Left lung (tissue), 10 donors: ENCODE measurements around the gene CIRBP. TPM values are rescaled to one million over a fixed set of nuclear protein-coding genes. Genes with fewer than 3 reads are reported as not detected.

Source experiments
- ATAC-seq: fragments of 200-7000 bp; cut with Tn5 transposase; one replicate; pipeline ENCODE4 v1.9.1; 2020; ENCODE audit warnings: moderate library complexity
- DNase-seq, 4 donors: peaks; one replicate each; pipeline ENCODE4 v3.0.0-alpha.2; 2013 to 2020
- H3K27ac ChIP-seq, 2 donors: fragments of 200-600 bp; sonication (generic) in 1 of 2; one replicate each; pipeline versions ENCODE4 v1.5.0 to v1.8.0; 2020 to 2021
- H3K27me3 ChIP-seq, 2 donors: fragments of 200-600 bp; sonication (generic) in 1 of 2; one replicate each; pipeline versions ENCODE4 v1.5.0 to v1.8.0; 2020 to 2021
- H3K36me3 ChIP-seq, 2 donors: fragments of 200-600 bp; sonication (generic) in 1 of 2; one replicate each; pipeline versions ENCODE4 v1.5.0 to v1.8.0; 2020 to 2021
- H3K4me1 ChIP-seq, 2 donors: fragments of 200-600 bp; one replicate each; pipeline ENCODE4 v1.8.0; 2021
- H3K4me3 ChIP-seq, 2 donors: fragments of 200-600 bp; sonication (generic) in 1 of 2; one replicate each; pipeline versions ENCODE4 v1.5.0 to v1.8.0; 2020 to 2021; ENCODE audit warnings: mild to moderate bottlenecking in 1 of 2
- H3K9me3 ChIP-seq, 2 donors: fragments of 200-600 bp; sonication (generic) in 1 of 2; one replicate each; pipeline versions ENCODE4 v1.5.0 to v1.8.0; 2020 to 2021
- intact Hi-C, 2 donors: fragments of 100-400 bp; cut with DNase I; formaldehyde crosslinking; loops; one replicate each; pipeline versions ENCODE4 v1.11.2 to v1.14.2; 2022
- polyA plus RNA-seq, 6 donors: library from polyadenylated mRNA; unstranded; fragments of 120-200 nt; gene quantifications; one replicate each; pipeline ENCODE4 v1.2.1, GENCODE V29; 2013; ENCODE audit not compliant: insufficient read length in 6 of 6
- total RNA-seq, 2 donors: library from RNA; stranded (reverse); fragmentation: NEBNext Ultra II Directional; extraction: Animal tissue kit (Norgen Biotek cat#: 25700); gene quantifications; one replicate each; pipeline ENCODE4 v1.2.1, GENCODE V29; 2021
- TF ChIP-seq, protein P1 (sequence below), 2 donors: fragments of 200-600 bp; sonication (generic) in 1 of 2; IDR thresholded peaks; one replicate each; pipeline versions ENCODE4 v1.5.0 to v1.8.0; 2021; ENCODE audit warnings: antibody characterized with exemption in 2 of 2
- donor health status: DM: no; HTN: yes; CAD: no.
- donor health status: DM: no; HTN: no; CAD: no.

CIRBP gene
- total and polyA plus RNA-seq, 8 donors = 220 to 1,079 (median 949) TPM

DNA sequence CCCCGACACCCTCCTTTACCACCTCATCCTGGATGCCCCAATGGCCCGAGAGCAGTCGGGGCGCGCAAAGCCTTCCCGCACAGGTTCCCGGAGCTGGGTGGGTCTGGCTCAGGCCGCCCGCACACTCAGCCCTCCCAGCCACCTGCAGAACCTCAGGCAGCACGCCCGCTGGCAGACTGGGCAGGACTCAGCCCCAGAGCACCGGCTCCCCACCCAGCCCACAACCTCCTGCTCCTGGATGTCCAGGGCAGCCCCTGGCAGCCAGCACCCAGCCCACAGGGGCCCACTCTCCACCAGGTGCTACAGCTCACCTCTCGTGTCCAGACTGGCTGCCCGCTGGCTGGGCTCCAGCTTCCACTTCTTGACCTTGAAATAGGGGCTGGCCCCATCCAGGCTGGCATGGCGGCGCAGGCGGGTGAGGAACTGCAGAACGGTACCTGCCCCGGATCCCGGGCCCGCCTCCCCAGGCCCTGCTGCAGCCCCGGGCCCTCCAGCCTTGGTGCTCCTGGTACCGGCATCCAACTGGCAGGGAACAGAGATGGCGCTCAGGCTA, 35.9 kb upstream of the CIRBP start:
- intact Hi-C loops = no loop called here
- no peak overlapping the region for H3K4me3 ChIP-seq
- H3K27me3 ChIP-seq = peaks cover 0 to 34% of the 10 kb centered on the region in 2 donors
- no peaks in the 10 kb centered on the region for H3K9me3 ChIP-seq
- ATAC-seq (peak; percentile 1), DNase-seq (peak in 1 of 4 donors; percentile 41)
- TF ChIP-seq, protein P1, sequence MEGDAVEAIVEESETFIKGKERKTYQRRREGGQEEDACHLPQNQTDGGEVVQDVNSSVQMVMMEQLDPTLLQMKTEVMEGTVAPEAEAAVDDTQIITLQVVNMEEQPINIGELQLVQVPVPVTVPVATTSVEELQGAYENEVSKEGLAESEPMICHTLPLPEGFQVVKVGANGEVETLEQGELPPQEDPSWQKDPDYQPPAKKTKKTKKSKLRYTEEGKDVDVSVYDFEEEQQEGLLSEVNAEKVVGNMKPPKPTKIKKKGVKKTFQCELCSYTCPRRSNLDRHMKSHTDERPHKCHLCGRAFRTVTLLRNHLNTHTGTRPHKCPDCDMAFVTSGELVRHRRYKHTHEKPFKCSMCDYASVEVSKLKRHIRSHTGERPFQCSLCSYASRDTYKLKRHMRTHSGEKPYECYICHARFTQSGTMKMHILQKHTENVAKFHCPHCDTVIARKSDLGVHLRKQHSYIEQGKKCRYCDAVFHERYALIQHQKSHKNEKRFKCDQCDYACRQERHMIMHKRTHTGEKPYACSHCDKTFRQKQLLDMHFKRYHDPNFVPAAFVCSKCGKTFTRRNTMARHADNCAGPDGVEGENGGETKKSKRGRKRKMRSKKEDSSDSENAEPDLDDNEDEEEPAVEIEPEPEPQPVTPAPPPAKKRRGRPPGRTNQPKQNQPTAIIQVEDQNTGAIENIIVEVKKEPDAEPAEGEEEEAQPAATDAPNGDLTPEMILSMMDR (IDR thresholded peaks at IDR 0.05) = no peak
- peaks cover 10 to 32% of the 10 kb centered on the region in 2 donors for H3K4me1 ChIP-seq
- H3K36me3 ChIP-seq = peaks cover 0 to 2% of the 10 kb centered on the region in 2 donors
- no peak overlapping the region for H3K27ac ChIP-seq

DNA sequence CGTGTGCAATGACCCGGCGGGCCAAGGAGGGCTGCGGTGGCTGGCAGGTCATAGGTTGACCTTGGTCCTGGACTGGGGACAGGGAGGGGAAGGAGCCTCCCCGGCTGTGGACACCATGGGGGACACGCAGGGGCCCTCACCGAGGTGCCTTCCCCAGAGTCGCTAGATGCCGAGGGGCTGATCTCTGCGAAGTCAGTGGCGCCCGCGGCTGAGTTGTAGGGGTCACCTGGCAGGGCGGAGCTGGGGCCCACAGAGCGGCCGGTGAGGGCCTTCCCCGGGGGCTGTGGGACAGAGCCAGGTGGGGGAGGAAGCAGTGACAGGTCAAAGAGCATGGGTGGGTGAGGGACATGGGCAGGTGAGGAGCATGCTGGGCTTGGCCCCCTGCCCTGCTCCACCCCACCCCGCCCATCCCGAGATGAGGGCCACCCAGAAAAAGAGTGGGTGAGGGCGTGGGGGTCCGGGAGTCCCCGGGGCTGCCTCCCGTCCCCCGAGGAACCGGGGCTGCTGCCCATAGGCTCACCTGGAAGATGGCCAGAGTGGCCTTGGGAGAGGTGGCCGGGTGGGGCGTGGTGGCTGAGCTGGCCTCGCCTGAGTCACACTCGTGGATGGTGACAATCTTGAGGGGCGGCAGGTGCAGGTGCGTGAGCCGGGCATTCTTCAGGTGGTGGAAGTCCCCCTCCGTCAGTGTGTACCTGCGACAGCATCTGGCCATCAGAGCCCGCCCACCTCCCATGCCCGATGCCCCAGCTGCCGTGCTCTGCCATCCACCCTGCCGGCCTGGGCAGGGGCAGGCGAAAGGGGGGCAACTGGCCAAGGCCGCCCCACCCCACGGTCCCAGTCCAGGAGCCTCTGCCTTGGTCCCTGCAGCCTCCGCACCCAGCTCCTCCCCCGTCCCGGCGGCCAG, 34.8 kb upstream of the CIRBP start:
- Histone ChIP-seq H3K4me1 (peaks cover 10 to 40% of the 10 kb centered on the region in 2 donors), H3K27me3 (peaks cover 0 to 46% of the 10 kb centered on the region in 2 donors), H3K9me3 (no peaks in the 10 kb centered on the region), H3K4me3 (no peak overlapping the region), H3K36me3 (no peaks in the 10 kb centered on the region), H3K27ac (no peak overlapping the region)
- ATAC-seq = no peak
- TF ChIP-seq, protein P1 (IDR thresholded peaks at IDR 0.05) = no peak
- intact Hi-C loops = no loop called here
- DNase-seq = no peak

DNA sequence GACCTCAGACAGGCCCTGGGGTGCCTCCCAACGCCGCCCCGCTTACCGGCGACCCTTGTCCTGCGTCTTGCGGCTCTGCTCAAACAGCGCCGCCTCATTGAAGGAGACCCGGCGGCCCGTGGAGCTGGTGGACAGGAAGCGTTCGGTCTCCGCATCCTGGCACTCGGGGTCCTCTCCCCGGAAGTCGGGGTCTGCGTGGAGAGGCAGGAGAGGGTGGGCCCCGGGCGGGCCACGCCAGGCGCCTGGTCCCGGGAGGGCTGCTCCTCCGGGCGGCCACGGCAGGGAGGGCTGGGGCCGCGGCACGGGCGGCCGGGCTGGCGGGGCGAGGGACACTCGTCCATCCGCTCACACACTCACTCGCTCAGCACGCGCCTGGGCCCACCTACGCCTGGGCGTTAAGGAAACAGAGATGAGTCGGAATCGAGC, 34.2 kb upstream of the CIRBP start:
- TF ChIP-seq, protein P1 (IDR thresholded peaks at IDR 0.05) = no peak
- intact Hi-C loops = no loop called here
- H3K4me3 ChIP-seq = no peak overlapping the region

DNA sequence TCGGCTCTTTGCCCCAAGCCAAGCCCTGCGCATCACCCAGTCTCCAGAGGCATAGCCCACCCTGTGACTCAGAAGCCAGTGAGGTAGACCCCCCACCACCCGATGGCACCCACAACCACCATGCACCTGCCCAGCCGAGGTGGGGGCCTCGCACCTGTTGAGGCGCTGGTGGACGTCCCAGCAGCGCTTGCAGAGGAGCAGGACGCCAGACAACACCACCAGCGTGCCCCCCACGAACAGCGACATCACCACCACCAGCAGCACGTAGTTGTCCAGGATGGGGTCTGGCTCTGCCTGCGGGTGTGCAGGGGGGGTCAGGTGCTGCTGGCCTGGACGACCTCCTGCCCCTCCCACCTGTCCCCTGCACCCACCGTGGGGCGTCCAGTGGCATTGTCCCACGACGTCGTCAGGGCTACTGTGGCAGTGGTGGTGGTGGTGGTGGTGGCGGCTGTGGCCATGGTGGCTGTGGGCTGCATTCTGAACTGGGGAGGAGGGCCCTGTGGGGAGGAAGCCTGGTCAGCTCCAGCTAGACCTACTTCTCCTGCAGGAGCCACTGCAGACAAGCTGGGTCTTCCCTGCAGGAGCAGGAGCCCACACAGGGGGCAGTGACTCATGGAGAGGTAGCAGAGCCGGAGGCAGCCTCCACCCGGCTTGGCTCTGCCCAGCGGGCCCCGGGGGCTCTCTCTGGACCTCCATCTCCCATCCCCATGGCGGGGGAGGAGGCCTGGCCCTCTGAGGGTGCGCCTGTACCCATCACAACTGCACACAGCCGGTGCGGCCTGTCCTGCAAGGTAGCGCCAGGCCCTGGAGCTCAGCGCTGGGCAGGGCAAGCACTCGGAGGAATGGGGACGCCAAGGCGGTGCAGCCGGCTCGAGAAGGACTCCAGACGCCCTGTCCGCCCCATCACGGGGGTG, 33.2 kb upstream of the CIRBP start:
- no peak for ATAC-seq
- no peaks in the 10 kb centered on the region for H3K36me3 ChIP-seq
- H3K27me3 ChIP-seq = peaks cover 0 to 59% of the 10 kb centered on the region in 2 donors
- TF ChIP-seq, protein P1 (IDR thresholded peaks at IDR 0.05) = no peak
- H3K9me3 ChIP-seq = no peaks in the 10 kb centered on the region
- no peak overlapping the region for H3K27ac ChIP-seq
- no peak overlapping the region for H3K4me3 ChIP-seq
- intact Hi-C loops = no loop called here
- H3K4me1 ChIP-seq = peaks cover 13 to 54% of the 10 kb centered on the region in 2 donors
- DNase-seq = no peak

More for the DNA sequence above, 34.2 kb upstream of the CIRBP start:
- DNase-seq = no peak
- Histone ChIP-seq H3K9me3 (no peaks in the 10 kb centered on the region), H3K27me3 (peaks cover 0 to 52% of the 10 kb centered on the region in 2 donors), H3K27ac (no peak overlapping the region), H3K4me1 (peaks cover 10 to 45% of the 10 kb centered on the region in 2 donors), H3K36me3 (no peaks in the 10 kb centered on the region)
- ATAC-seq = no peak
